HL-60/S4 treated with phorbol 12-myristate 13-acetate at 8.2 ng/mL for 4 days and 3 days (cell line): Measurements from ENCODE around the gene CCDC3.
"Not testable (repeated sequence)": the region's sequence is repeated elsewhere in the genome, so short reads cannot be mapped to it uniquely, and the experiment has no call there.

ENCODE experiments used
- in situ Hi-C: fragments of 300-500 bp; cut with MboI; formaldehyde crosslinking; loops from 2 replicates; pipeline ENCODE4 v1.15.0; 2022; ENCODE audit warnings: low sequenced_read_pairs

CCDC3 gene

GRCh38 chr10:13001041-13001886 lies at the start of gene CCDC3:
Gene CCDC3, minus strand, starts transcription at chr10:13001713. Its CDS starts 143 bp downstream, at chr10:13001570.
- in situ Hi-C loops, result no loop called here

- in situ Hi-C loops, result no loop called here
These were observed 49.7 kb upstream of the CCDC3 start for GRCh38 chr10:13051126-13051694.

GRCh38 chr10:13049774-13050420 lies 48.4 kb upstream of the CCDC3 start:
- in situ Hi-C loops, result no loop called here

- in situ Hi-C loops, result no loop called here
These were observed 47.2 kb upstream of the CCDC3 start for GRCh38 chr10:13048762-13049161.

- in situ Hi-C loops, result no loop called here
These were observed 46.2 kb upstream of the CCDC3 start for GRCh38 chr10:13047529-13048206.

GRCh38 chr10:13046851-13047528 lies 45.5 kb upstream of the CCDC3 start:
- in situ Hi-C loops, result no loop called here

- in situ Hi-C loops, result no loop called here
These were observed 42.0 kb upstream of the CCDC3 start for GRCh38 chr10:13043520-13043919.

- in situ Hi-C loops, result no loop called here
These were observed 38.2 kb upstream of the CCDC3 start for GRCh38 chr10:13039761-13040160.

GRCh38 chr10:13038391-13038790 lies 36.9 kb upstream of the CCDC3 start:
- in situ Hi-C loops, result no loop called here

GRCh38 chr10:13037832-13038231 lies 36.3 kb upstream of the CCDC3 start:
- in situ Hi-C loops, result no loop called here

GRCh38 chr10:13036841-13037240 lies 35.3 kb upstream of the CCDC3 start:
- in situ Hi-C loops, result no loop called here

- in situ Hi-C loops, result not testable (repeated sequence)
These were observed 34.2 kb upstream of the CCDC3 start for GRCh38 chr10:13035731-13036130.

GRCh38 chr10:13026873-13027272 lies 25.4 kb upstream of the CCDC3 start:
- in situ Hi-C loops, result no loop called here

GRCh38 chr10:13023754-13024153 lies 22.2 kb upstream of the CCDC3 start:
- in situ Hi-C loops, result no loop called here

- in situ Hi-C loops, result no loop called here
These were observed 17.8 kb upstream of the CCDC3 start for GRCh38 chr10:13019280-13019679.

GRCh38 chr10:13018171-13018570 lies 16.7 kb upstream of the CCDC3 start:
- in situ Hi-C loops, result no loop called here

GRCh38 chr10:13016886-13017285 lies 15.4 kb upstream of the CCDC3 start:
- in situ Hi-C loops, result no loop called here

- in situ Hi-C loops, result no loop called here
These were observed 14.9 kb upstream of the CCDC3 start for GRCh38 chr10:13016426-13016825.

GRCh38 chr10:13006037-13006436 lies 4.5 kb upstream of the CCDC3 start:
- in situ Hi-C loops, result no loop called here

GRCh38 chr10:13003759-13004158 lies 2.2 kb upstream of the CCDC3 start:
- in situ Hi-C loops, result no loop called here

GRCh38 chr10:13003004-13003403 lies 1.5 kb upstream of the CCDC3 start:
- in situ Hi-C loops, result no loop called here
